ENCODE measurements around the gene SUCO. TPM values are rescaled to one million over a fixed set of nuclear protein-coding genes. Genes with fewer than 3 reads are reported as not detected.

Gene SUCO
- total and polyA plus RNA-seq, 2 donors (not counting 3 experiments of a cell fraction or from before 2014, with no cell fraction given): 5.1 to 27.2 TPM

DNA sequence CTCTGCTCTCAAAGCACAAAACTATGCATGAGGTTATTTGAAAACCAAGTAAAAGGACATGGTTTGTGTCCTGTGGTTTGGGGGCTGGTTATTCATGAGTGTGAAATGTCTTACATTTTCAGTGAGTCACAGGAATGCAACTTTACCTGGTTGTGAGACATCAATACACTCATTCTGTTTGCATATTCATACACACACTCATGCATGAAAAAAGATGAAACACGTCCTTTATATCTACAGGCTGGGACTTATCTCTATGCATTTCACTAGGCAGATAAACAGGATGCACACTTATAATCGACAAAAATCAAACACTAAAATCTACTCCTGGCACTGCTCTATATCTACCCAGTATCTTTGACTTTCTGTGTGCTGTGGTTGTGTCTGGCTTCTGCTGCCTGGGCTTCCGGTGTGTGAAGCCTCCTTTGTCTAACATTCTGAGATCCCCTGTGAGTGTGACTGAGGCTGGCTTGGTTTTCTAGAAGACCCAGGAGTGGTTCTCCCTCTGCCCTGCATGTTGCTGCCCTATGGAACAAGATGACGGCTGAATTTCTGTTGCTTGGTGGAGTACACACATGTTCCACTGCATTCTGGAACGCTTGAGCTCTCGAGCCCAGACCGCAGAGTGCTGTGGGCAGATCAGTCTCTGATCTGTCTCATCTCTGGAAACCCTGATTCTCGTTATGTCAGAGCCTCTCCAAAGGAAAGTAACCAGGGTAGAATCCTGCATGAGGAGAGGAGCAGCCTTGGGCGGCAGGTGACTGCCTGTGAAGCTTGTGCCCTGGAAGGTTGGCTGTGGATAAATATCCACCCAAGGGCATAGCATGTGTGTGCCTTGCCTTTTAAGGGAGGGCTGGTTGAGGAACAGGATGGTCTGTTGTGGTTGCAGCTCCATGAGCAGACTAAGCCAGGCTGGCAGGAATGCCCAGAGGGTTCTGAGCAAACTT lies 106.2 kb downstream of the SUCO start:
- H3K36me3 ChIP-seq (ENCODE audit: control insufficient read depth in 2 of 2, extremely low read depth in 1 of 2, insufficient read depth in 2 of 2, low read length in 2 of 2): no peaks in the 10 kb centered on the region
- FAIRE-seq (no peak), DNase-seq (ENCODE audit: low read depth, low spot score) (no peak)
- intact Hi-C loops (cut with micrococcal nuclease): no loop called here
- H2AFZ ChIP-seq (ENCODE audit: low read depth, low read length): peak overlapping the region; percentile 18
- H3K4me3 ChIP-seq (replicated peaks in 1 of 3; ENCODE audit: insufficient read depth in 1 of 3, low read depth in 1 of 3, low read length in 3 of 3): no peak overlapping the region
- ChIA-PET POLR2A (no interaction called here), CTCF (interaction anchor here (1.1 to 1.4 kb wide), 2 partner anchors 30 to 50 kb away, joined by 3 read pairs; no protein-coding TSS in a partner anchor)
- H3K27me3 ChIP-seq (ENCODE audit: control insufficient read depth in 2 of 2, insufficient read depth in 2 of 2, low read length in 2 of 2): peaks cover 4% of the 10 kb centered on the region in 2 experiments
- H3K9me3 ChIP-seq (replicated peaks; ENCODE audit: control insufficient read depth, insufficient read depth, low read length): no peaks in the 10 kb centered on the region
- H3K79me2 ChIP-seq (ENCODE audit: control insufficient read depth, insufficient read depth, low read length): no peaks in the 10 kb centered on the region
- no peak overlapping the region for H3K27ac ChIP-seq (ENCODE audit: insufficient read depth, low read depth, low read length)
- H3K4me1 ChIP-seq (ENCODE audit: control insufficient read depth, extremely low read depth, insufficient read depth, low read length): peaks cover 10% of the 10 kb centered on the region
- TF ChIP-seq FOS (IDR thresholded peaks at IDR 0.05; ENCODE audit: borderline replicate concordance, insufficient read depth, low read length) (peak; percentile 89), JUN (IDR thresholded peaks at IDR 0.05; ENCODE audit: borderline replicate concordance, insufficient read depth, insufficient read length, low read depth) (peak; percentile 19), EZH2 (IDR thresholded peaks at IDR 0.05; ENCODE audit: borderline replicate concordance, low read depth, low read length, severe bottlenecking) (no peak), GATA2 (IDR thresholded peaks at IDR 0.05; ENCODE audit: insufficient read depth, insufficient read length, low read depth, low read length) (peak; percentile 80), POLR2A (IDR thresholded peaks at IDR 0.05; ENCODE audit: low read depth, low read length) (no peak), MYC (IDR thresholded peaks at IDR 0.05; ENCODE audit: low read depth, low read length) (no peak), POLR2AphosphoS5 (IDR thresholded peaks at IDR 0.05; ENCODE audit: insufficient read depth, low read depth, low read length) (peak; percentile 31)
- TF ChIP-seq, protein P1, sequence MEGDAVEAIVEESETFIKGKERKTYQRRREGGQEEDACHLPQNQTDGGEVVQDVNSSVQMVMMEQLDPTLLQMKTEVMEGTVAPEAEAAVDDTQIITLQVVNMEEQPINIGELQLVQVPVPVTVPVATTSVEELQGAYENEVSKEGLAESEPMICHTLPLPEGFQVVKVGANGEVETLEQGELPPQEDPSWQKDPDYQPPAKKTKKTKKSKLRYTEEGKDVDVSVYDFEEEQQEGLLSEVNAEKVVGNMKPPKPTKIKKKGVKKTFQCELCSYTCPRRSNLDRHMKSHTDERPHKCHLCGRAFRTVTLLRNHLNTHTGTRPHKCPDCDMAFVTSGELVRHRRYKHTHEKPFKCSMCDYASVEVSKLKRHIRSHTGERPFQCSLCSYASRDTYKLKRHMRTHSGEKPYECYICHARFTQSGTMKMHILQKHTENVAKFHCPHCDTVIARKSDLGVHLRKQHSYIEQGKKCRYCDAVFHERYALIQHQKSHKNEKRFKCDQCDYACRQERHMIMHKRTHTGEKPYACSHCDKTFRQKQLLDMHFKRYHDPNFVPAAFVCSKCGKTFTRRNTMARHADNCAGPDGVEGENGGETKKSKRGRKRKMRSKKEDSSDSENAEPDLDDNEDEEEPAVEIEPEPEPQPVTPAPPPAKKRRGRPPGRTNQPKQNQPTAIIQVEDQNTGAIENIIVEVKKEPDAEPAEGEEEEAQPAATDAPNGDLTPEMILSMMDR (IDR thresholded peaks at IDR 0.05; ENCODE audit: extremely low read depth in 1 of 2, insufficient read depth in 1 of 2, low read depth in 1 of 2, low read length in 2 of 2): no peak
- TF ChIP-seq, protein P2, sequence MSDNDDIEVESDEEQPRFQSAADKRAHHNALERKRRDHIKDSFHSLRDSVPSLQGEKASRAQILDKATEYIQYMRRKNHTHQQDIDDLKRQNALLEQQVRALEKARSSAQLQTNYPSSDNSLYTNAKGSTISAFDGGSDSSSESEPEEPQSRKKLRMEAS (IDR thresholded peaks at IDR 0.05; ENCODE audit: insufficient read depth, insufficient read length): no peak
- BruUV-seq (replicated peaks): no TSS peak
- dilution Hi-C loops (cut with MboI; ENCODE audit: extremely low pct_ligation_motif_present, low sequenced_read_pairs): no loop called here
- no peak overlapping the region for H3K4me2 ChIP-seq (ENCODE audit: insufficient read depth, low read length)
- no peak overlapping the region for H3K9ac ChIP-seq (replicated peaks; ENCODE audit: extremely low read depth, insufficient read depth, low read length)
- no peaks in the 10 kb centered on the region for H3K9me1 ChIP-seq (replicated peaks; ENCODE audit: control insufficient read depth, extremely low read depth, insufficient read depth, low read length)
- no peaks in the 10 kb centered on the region for H4K20me1 ChIP-seq (replicated peaks; ENCODE audit: control insufficient read depth, extremely low read depth, insufficient read depth, low read length)
